Suprapubic skin (tissue), 4 donors: Measurements from ENCODE around the gene MTSS2.

Experiments used
- CTCF ChIP-seq, 2 donors: fragments of 200-600 bp in 1 of 2; fragments of 450-650 bp in 1 of 2; sonication (generic) in 1 of 2; IDR thresholded peaks; one replicate each; pipeline ENCODE4 v1.5.1; 2016 to 2019; ENCODE audit warnings: antibody characterized with exemption in 2 of 2, mild to moderate bottlenecking in 1 of 2, moderate library complexity in 1 of 2
- EP300 ChIP-seq: sonication (generic); formaldehyde crosslinking; IDR thresholded peaks from one replicate; pipeline ENCODE4 v1.6.1; 2017; ENCODE audit warnings: antibody characterized with exemption
- POLR2AphosphoS5 ChIP-seq, 3 donors: sonication (generic); formaldehyde crosslinking; IDR thresholded peaks; one replicate each; pipeline ENCODE4 v1.6.1; 2017; ENCODE audit warnings: antibody characterized with exemption in 3 of 3

DNA sequence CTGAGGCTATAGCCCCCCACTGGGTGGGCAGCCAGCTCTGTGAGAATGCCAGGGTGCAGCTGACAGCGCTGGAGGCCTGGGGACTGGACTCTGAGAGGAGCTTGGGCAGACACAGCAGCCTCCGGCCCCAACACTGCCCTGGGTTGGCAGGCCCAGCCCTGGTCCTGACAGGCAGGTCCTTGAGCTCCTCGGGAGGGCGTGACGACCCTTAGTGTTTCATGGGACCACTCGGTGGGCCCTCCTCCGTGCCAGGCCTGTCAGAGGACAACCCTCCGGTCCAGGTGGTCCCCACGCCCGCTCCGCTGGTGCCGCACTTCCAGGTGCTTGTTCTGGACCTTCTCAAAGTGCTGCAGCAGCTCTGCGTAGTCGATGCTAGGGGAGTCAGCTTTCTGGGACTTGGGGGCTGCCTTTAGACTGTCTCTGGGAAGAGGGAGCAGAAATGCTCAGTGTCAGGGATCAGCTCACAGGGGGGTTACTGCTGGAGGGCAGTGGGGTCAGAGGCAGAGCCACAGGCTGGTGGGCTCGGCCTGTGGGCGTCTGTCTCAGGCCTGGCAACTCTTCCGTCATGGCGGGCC is 1.9 kb upstream of the MTSS2 start:
- TF ChIP-seq CTCF (IDR thresholded peaks at IDR 0.05) = no peak
- TF ChIP-seq POLR2AphosphoS5 (IDR thresholded peaks at IDR 0.05) = no peak
- TF ChIP-seq EP300 = no peak
